ENCODE measurements around the gene LHFPL6. TPM values are rescaled to one million over a fixed set of nuclear protein-coding genes. Genes with fewer than 3 reads are reported as not detected.

The LHFPL6 gene
- total RNA-seq, 4 donors from 2014 or later, result 12.8 to 27.3 (median 22.5) TPM

GRCh38 chr13:39580881-39581575 is 22.0 kb downstream of the LHFPL6 start:
- H3K4me3 ChIP-seq (ENCODE audit: low read depth, poor library complexity, severe bottlenecking), result no peak overlapping the region
- DNase-seq (ENCODE audit: low spot score in 2 of 2), result no peak
- TF ChIP-seq, protein P1, sequence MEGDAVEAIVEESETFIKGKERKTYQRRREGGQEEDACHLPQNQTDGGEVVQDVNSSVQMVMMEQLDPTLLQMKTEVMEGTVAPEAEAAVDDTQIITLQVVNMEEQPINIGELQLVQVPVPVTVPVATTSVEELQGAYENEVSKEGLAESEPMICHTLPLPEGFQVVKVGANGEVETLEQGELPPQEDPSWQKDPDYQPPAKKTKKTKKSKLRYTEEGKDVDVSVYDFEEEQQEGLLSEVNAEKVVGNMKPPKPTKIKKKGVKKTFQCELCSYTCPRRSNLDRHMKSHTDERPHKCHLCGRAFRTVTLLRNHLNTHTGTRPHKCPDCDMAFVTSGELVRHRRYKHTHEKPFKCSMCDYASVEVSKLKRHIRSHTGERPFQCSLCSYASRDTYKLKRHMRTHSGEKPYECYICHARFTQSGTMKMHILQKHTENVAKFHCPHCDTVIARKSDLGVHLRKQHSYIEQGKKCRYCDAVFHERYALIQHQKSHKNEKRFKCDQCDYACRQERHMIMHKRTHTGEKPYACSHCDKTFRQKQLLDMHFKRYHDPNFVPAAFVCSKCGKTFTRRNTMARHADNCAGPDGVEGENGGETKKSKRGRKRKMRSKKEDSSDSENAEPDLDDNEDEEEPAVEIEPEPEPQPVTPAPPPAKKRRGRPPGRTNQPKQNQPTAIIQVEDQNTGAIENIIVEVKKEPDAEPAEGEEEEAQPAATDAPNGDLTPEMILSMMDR (IDR thresholded peaks at IDR 0.05), result no peak
- TF ChIP-seq POLR2A (IDR thresholded peaks at IDR 0.05), result no peak
- WGBS, 2 donors, result 57 to 73% methylated on average over 5 of the region's 5 CpGs
- intact Hi-C loops (cut with DNase I; ENCODE audit: low total_unique reads), result no loop called here

DNA sequence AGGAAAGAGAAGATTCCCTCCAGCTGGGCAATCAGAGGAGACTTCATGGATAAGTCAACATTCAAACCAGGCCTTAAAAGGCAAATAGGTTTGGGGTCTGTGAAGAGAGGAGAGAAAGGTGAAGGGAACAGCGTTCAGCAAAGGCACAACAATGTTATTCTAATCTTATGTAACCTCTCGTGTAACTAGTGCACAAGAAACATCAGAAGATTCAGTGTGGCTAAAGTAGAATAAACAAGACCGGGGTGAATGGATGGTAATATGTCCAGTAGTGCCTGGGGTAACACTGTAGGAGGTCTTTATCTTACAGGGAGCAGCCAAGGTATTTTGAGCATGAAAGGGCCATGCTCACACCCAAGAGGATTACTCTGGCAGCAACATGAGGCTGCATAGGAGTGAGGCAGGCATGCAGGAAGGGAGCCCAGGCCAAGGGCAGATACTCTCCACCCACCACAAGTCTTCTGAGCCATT is 24.1 kb downstream of the LHFPL6 start:
- intact Hi-C loops (cut with DNase I; ENCODE audit: low total_unique reads), result no loop called here
- 90 to 91% methylated on average over 3 of the region's 3 CpGs for WGBS, 2 donors
- TF ChIP-seq, protein P1 (IDR thresholded peaks at IDR 0.05), result no peak
- no peak for TF ChIP-seq POLR2A (IDR thresholded peaks at IDR 0.05)
- no peak for DNase-seq (ENCODE audit: low spot score in 2 of 2)
- H3K4me3 ChIP-seq (ENCODE audit: low read depth, poor library complexity, severe bottlenecking), result no peak overlapping the region

GRCh38 chr13:39577838-39578491 is 25.0 kb downstream of the LHFPL6 start:
- WGBS, 2 donors, result 81 to 82% methylated on average over 5 of the region's 5 CpGs
- TF ChIP-seq POLR2A (IDR thresholded peaks at IDR 0.05), result no peak
- TF ChIP-seq, protein P1 (IDR thresholded peaks at IDR 0.05), result no peak
- intact Hi-C loops (cut with DNase I; ENCODE audit: low total_unique reads), result no loop called here
- H3K4me3 ChIP-seq (ENCODE audit: low read depth, poor library complexity, severe bottlenecking), result no peak overlapping the region
- DNase-seq (ENCODE audit: low spot score in 2 of 2), result no peak

GRCh38 chr13:39577203-39577602 is 25.8 kb downstream of the LHFPL6 start:
- DNase-seq (ENCODE audit: low spot score in 2 of 2), result no peak
- 88 to 93% methylated on average over 2 of the region's 2 CpGs for WGBS, 2 donors
- intact Hi-C loops (cut with DNase I; ENCODE audit: low total_unique reads), result no loop called here

DNA sequence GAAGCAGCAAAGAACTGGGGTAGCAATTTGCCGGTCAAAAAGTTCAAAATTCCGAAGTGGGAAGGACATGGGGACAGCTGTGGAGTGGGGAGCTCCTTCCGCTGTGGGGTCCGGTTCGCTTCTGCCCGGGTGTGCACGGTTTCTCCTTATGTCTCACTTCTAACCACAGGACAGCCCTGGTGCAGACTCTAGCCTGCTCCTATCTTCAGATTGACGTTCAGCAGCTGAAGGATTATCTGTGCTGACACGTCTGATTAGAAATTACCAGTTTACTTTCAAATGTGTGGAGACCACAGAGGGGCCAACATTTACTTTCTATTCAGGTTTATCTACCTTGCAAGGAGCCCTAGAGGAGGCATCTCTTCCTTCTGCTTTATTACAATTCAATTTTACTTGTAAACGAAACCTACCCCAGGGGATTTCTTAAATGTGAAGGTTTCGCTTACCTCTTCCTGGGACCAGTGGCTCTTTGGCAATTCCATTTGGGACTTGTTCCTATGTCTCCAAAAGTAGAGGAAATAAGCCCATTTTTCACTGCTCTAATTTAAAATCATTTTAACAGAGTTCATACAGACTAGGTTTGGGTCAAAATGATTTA is 27.3 kb downstream of the LHFPL6 start:
- WGBS, 2 donors, result 85 to 91% methylated on average over 11 of the region's 11 CpGs
- intact Hi-C loops (cut with DNase I; ENCODE audit: low total_unique reads), result no loop called here
- DNase-seq (ENCODE audit: low spot score in 2 of 2), result no peak
- H3K4me3 ChIP-seq (ENCODE audit: low read depth, poor library complexity, severe bottlenecking), result no peak overlapping the region
- TF ChIP-seq POLR2A (IDR thresholded peaks at IDR 0.05), result no peak
- TF ChIP-seq, protein P1 (IDR thresholded peaks at IDR 0.05), result no peak

More at GRCh38 chr13:39577203-39577602, 25.8 kb downstream of the LHFPL6 start:
- no peak overlapping the region for H3K4me3 ChIP-seq (ENCODE audit: low read depth, poor library complexity, severe bottlenecking)
- TF ChIP-seq, protein P1 (IDR thresholded peaks at IDR 0.05), result no peak
- no peak for TF ChIP-seq POLR2A (IDR thresholded peaks at IDR 0.05)
